Iris pigment epithelial cell (primary cell): Measurements from ENCODE around the gene MLYCD.
"Not testable (repeated sequence)": the region's sequence is repeated elsewhere in the genome, so short reads cannot be mapped to it uniquely, and the experiment has no call there.

Experiments used
- DNase-seq: peaks from one replicate; pipeline ENCODE4 v3.0.0-alpha.2; 2011; ENCODE audit warnings: low read depth

The MLYCD gene

GRCh38 chr16:83940630-83941378 lies 41.9 kb downstream of the MLYCD start:
- no peak for DNase-seq

GRCh38 chr16:83941546-83941945 lies 42.6 kb downstream of the MLYCD start:
- not testable (repeated sequence) for DNase-seq

- no peak for DNase-seq
These were observed 43.2 kb downstream of the MLYCD start for GRCh38 chr16:83942074-83942473.

- DNase-seq = no peak
These were observed 44.0 kb downstream of the MLYCD start for GRCh38 chr16:83942815-83943515.

GRCh38 chr16:83943516-83944050 lies 44.7 kb downstream of the MLYCD start:
- DNase-seq = no peak

GRCh38 chr16:83945587-83945986 lies 46.7 kb downstream of the MLYCD start:
- DNase-seq = no peak

GRCh38 chr16:83946154-83946780 lies 47.4 kb downstream of the MLYCD start:
- no peak for DNase-seq

GRCh38 chr16:83946781-83947566 lies 48.1 kb downstream of the MLYCD start:
- DNase-seq = no peak

- no peak for DNase-seq
These were observed 48.8 kb downstream of the MLYCD start for GRCh38 chr16:83947642-83948234.

- no peak for DNase-seq
These were observed 50.2 kb downstream of the MLYCD start for GRCh38 chr16:83948914-83949723.

GRCh38 chr16:83949724-83950001 lies 50.7 kb downstream of the MLYCD start:
- DNase-seq = no peak

- DNase-seq = not testable (repeated sequence)
These were observed 52.0 kb downstream of the MLYCD start for GRCh38 chr16:83950862-83951399.

GRCh38 chr16:83951544-83951943 lies 52.6 kb downstream of the MLYCD start:
- DNase-seq = no peak

- DNase-seq = no peak
These were observed 53.6 kb downstream of the MLYCD start for GRCh38 chr16:83952587-83952939.

GRCh38 chr16:83952940-83953795 lies 54.3 kb downstream of the MLYCD start, which contains the start of gene OSGIN1:
Gene OSGIN1 (plus strand): TSS chr16:83953240. CDS start chr16:83957672, 4,432 bp downstream.
- peak; percentile 96 for DNase-seq

GRCh38 chr16:83953796-83954576 lies 55.1 kb downstream of the MLYCD start:
- peak; percentile 54 for DNase-seq

- peak; percentile 52 for DNase-seq
These were observed 55.7 kb downstream of the MLYCD start for GRCh38 chr16:83954577-83955016.

GRCh38 chr16:83955218-83956130 lies 56.6 kb downstream of the MLYCD start:
- peak; percentile 70 for DNase-seq
